Mesenchymal stem cell (in vitro differentiated cells and primary cell): ENCODE data around the gene GABRG3.

Experiments
- DNase-seq: peaks from one replicate; pipeline ENCODE4 v3.0.0-alpha.2; 2013
- H2AFZ ChIP-seq: one replicate; pipeline ENCODE4 v1.6.1; 2013; ENCODE audit warnings: low read depth, mild to moderate bottlenecking, control low read depth, inconsistent platforms, low read length, moderate library complexity
- H2AK5ac ChIP-seq: 2 replicates; pipeline ENCODE4 v1.6.1; 2013; ENCODE audit warnings: low read length, moderate library complexity, mild to moderate bottlenecking, inconsistent platforms; ENCODE audit not compliant: severe bottlenecking
- H2BK120ac ChIP-seq: one replicate; pipeline ENCODE4 v1.6.1; 2013; ENCODE audit warnings: low read depth, mild to moderate bottlenecking, inconsistent platforms, low read length, moderate library complexity
- H2BK12ac ChIP-seq, 2 experiments: one replicate each; pipeline ENCODE4 v1.6.1; 2013; ENCODE audit warnings: inconsistent platforms in 2 of 2, low read length in 2 of 2, mild to moderate bottlenecking in 2 of 2, moderate library complexity in 2 of 2, control low read depth in 1 of 2
- H2BK15ac ChIP-seq: one replicate; pipeline ENCODE4 v1.6.1; 2013; ENCODE audit warnings: mild to moderate bottlenecking, low read depth, inconsistent platforms; ENCODE audit not compliant: poor library complexity, severe bottlenecking
- H2BK5ac ChIP-seq: 2 replicates; pipeline ENCODE4 v1.6.1; 2013; ENCODE audit warnings: low read depth, mild to moderate bottlenecking, low read length, control low read depth, inconsistent platforms; ENCODE audit not compliant: poor library complexity, severe bottlenecking
- H3K14ac ChIP-seq, 2 experiments: one replicate each; pipeline ENCODE4 v1.6.1; 2013; ENCODE audit warnings: inconsistent platforms in 2 of 2, low read length in 2 of 2, control low read depth in 1 of 2, mild to moderate bottlenecking in 1 of 2, moderate library complexity in 1 of 2
- H3K18ac ChIP-seq, 2 experiments: one replicate each; pipeline ENCODE4 v1.6.1; 2013; ENCODE audit warnings: inconsistent platforms in 2 of 2, low read length in 2 of 2, control low read depth in 1 of 2, low read depth in 1 of 2, mild to moderate bottlenecking in 1 of 2
- H3K23ac ChIP-seq, 2 experiments: one replicate each; pipeline ENCODE4 v1.6.1; 2013; ENCODE audit warnings: inconsistent platforms in 2 of 2, low read length in 2 of 2, mild to moderate bottlenecking in 2 of 2, moderate library complexity in 2 of 2, control low read depth in 1 of 2
- H3K27ac ChIP-seq: 2 replicates; pipeline ENCODE4 v1.5.1; 2013; ENCODE audit warnings: mild to moderate bottlenecking, moderate library complexity, low read length, control low read depth, inconsistent platforms; ENCODE audit not compliant: poor library complexity, severe bottlenecking
- H3K27me3 ChIP-seq, 2 experiments: 2 replicates each; pipeline versions ENCODE4 v1.6.1 to v1.7.0; 2013; ENCODE audit warnings: low read length in 2 of 2, mild to moderate bottlenecking in 2 of 2, moderate library complexity in 2 of 2, control low read depth in 1 of 2, inconsistent platforms in 1 of 2; ENCODE audit not compliant: control insufficient read depth in 1 of 2, insufficient read depth in 1 of 2
- H3K36me3 ChIP-seq, 2 experiments: 2 replicates each; pipeline versions ENCODE4 v1.6.1 to v1.7.0; 2013; ENCODE audit warnings: low read length in 2 of 2, control low read depth in 1 of 2, inconsistent platforms in 1 of 2, low read depth in 1 of 2, mild to moderate bottlenecking in 1 of 2; ENCODE audit not compliant: insufficient read depth in 2 of 2, control insufficient read depth in 1 of 2
- H3K4ac ChIP-seq, 2 experiments: one replicate each; pipeline ENCODE4 v1.6.1; 2013; ENCODE audit warnings: inconsistent platforms in 2 of 2, low read length in 2 of 2, mild to moderate bottlenecking in 2 of 2, moderate library complexity in 2 of 2, control low read depth in 1 of 2, low read depth in 1 of 2
- H3K4me1 ChIP-seq: 2 replicates; pipeline ENCODE4 v1.6.1; 2013; ENCODE audit warnings: low read depth, low read length, control low read depth; ENCODE audit not compliant: control insufficient read depth, insufficient read depth
- H3K4me2 ChIP-seq: 2 replicates; pipeline ENCODE4 v1.6.1; 2013; ENCODE audit warnings: low read length, mild to moderate bottlenecking, inconsistent platforms; ENCODE audit not compliant: poor library complexity, severe bottlenecking
- H3K4me3 ChIP-seq, 2 experiments: 2 replicates each; pipeline versions ENCODE4 v1.5.1 to v1.7.0; 2013; ENCODE audit warnings: low read length in 2 of 2, mild to moderate bottlenecking in 2 of 2, control low read depth in 1 of 2, low read depth in 1 of 2; ENCODE audit not compliant: insufficient read depth in 1 of 2
- H3K79me1 ChIP-seq: replicated peaks from 2 replicates; pipeline ENCODE4 v1.6.1; 2013; ENCODE audit warnings: mild to moderate bottlenecking, control low read depth, low read length, inconsistent platforms; ENCODE audit not compliant: poor library complexity, severe bottlenecking
- H3K9ac ChIP-seq: 2 replicates; pipeline ENCODE4 v1.7.0; 2013; ENCODE audit warnings: mild to moderate bottlenecking, low read length, moderate library complexity
- H3K9me3 ChIP-seq: 2 replicates; pipeline ENCODE4 v1.7.0; 2013; ENCODE audit warnings: mild to moderate bottlenecking, low read length; ENCODE audit not compliant: control insufficient read depth
- H4K8ac ChIP-seq: one replicate; pipeline ENCODE4 v1.6.1; 2013; ENCODE audit warnings: inconsistent platforms, mild to moderate bottlenecking, low read length, moderate library complexity
- H4K91ac ChIP-seq: one replicate; pipeline ENCODE4 v1.6.1; 2013; ENCODE audit warnings: mild to moderate bottlenecking, low read length, inconsistent platforms
- WGBS: methylation state at CpG from one replicate; pipeline ENCODE4 v1.1.7; 2013; ENCODE audit warnings: mixed read lengths; 5-methylcytosine and 5-hydroxymethylcytosine counted together

The GABRG3 gene

GRCh38 chr15:27061739-27062138 lies 90.8 kb downstream of the GABRG3 start:
- 69% methylated on average over 6 of the region's 6 CpGs for WGBS
- H3K79me1 ChIP-seq: no peaks in the 10 kb centered on the region
- no peak for DNase-seq
- no peaks in the 10 kb centered on the region for H3K9me3 ChIP-seq
- H3K27ac ChIP-seq: no peak overlapping the region
- no peak overlapping the region for H2BK120ac ChIP-seq
- H3K27me3 ChIP-seq: no peaks in the 10 kb centered on the region
- H3K9ac ChIP-seq: no peak overlapping the region
- H3K36me3 ChIP-seq: no peaks in the 10 kb centered on the region
- no peak overlapping the region for H3K4ac ChIP-seq
- H2BK5ac ChIP-seq: no peak overlapping the region
- H2BK15ac ChIP-seq: no peak overlapping the region
- no peak overlapping the region for H3K18ac ChIP-seq
- H3K4me1 ChIP-seq: no peaks in the 10 kb centered on the region
- H3K4me2 ChIP-seq: no peak overlapping the region
- H3K4me3 ChIP-seq: no peak overlapping the region
- no peak overlapping the region for H2BK12ac ChIP-seq
- no peak overlapping the region for H2AK5ac ChIP-seq
- no peak overlapping the region for H3K23ac ChIP-seq
- no peak overlapping the region for H2AFZ ChIP-seq
- H3K14ac ChIP-seq: no peak overlapping the region
- peak overlapping the region; percentile 16 for H4K91ac ChIP-seq
- no peak overlapping the region for H4K8ac ChIP-seq

- Histone ChIP-seq H3K9ac (no peak overlapping the region), H3K79me1 (no peaks in the 10 kb centered on the region), H2AK5ac (no peak overlapping the region), H3K23ac (no peak overlapping the region), H3K27ac (no peak overlapping the region), H4K91ac (no peak overlapping the region), H3K4me1 (no peaks in the 10 kb centered on the region), H3K14ac (no peak overlapping the region), H3K4ac (no peak overlapping the region), H3K9me3 (peaks cover under 1% of the 10 kb centered on the region), H3K18ac (no peak overlapping the region), H2BK120ac (no peak overlapping the region), H2AFZ (no peak overlapping the region), H3K4me2 (no peak overlapping the region), H2BK12ac (no peak overlapping the region), H2BK5ac (no peak overlapping the region), H3K36me3 (no peaks in the 10 kb centered on the region), H2BK15ac (no peak overlapping the region), H4K8ac (no peak overlapping the region), H3K27me3 (no peaks in the 10 kb centered on the region), H3K4me3 (no peak overlapping the region)
- no peak for DNase-seq
- 90% methylated on average over 9 of the region's 9 CpGs for WGBS
These were observed 92.0 kb downstream of the GABRG3 start for GRCh38 chr15:27062951-27063350.

GRCh38 chr15:27064080-27064479 lies 93.1 kb downstream of the GABRG3 start:
- Histone ChIP-seq H2AFZ (no peak overlapping the region), H3K36me3 (no peaks in the 10 kb centered on the region), H3K23ac (no peak overlapping the region), H3K18ac (no peak overlapping the region), H4K8ac (no peak overlapping the region), H4K91ac (no peak overlapping the region), H2AK5ac (no peak overlapping the region), H3K4me1 (no peaks in the 10 kb centered on the region), H3K4ac (no peak overlapping the region), H3K9me3 (peaks cover 9% of the 10 kb centered on the region), H2BK5ac (no peak overlapping the region), H3K27ac (no peak overlapping the region), H2BK120ac (no peak overlapping the region), H2BK15ac (no peak overlapping the region), H3K79me1 (no peaks in the 10 kb centered on the region), H3K4me3 (no peak overlapping the region), H3K27me3 (no peaks in the 10 kb centered on the region), H3K14ac (no peak overlapping the region), H2BK12ac (no peak overlapping the region), H3K9ac (no peak overlapping the region), H3K4me2 (no peak overlapping the region)
- DNase-seq: no peak
- WGBS: 85% methylated on average over 10 of the region's 12 CpGs

- DNase-seq: no peak
- Histone ChIP-seq H2BK15ac (no peak overlapping the region), H2BK120ac (no peak overlapping the region), H3K4me3 (no peak overlapping the region), H3K23ac (no peak overlapping the region), H2AFZ (no peak overlapping the region), H3K27me3 (no peaks in the 10 kb centered on the region), H3K36me3 (no peaks in the 10 kb centered on the region), H2BK12ac (no peak overlapping the region), H4K8ac (no peak overlapping the region), H3K27ac (no peak overlapping the region), H3K18ac (no peak overlapping the region), H3K14ac (no peak overlapping the region), H3K79me1 (no peaks in the 10 kb centered on the region), H3K4me2 (no peak overlapping the region), H3K9ac (no peak overlapping the region), H3K9me3 (peaks cover 9% of the 10 kb centered on the region), H2AK5ac (no peak overlapping the region), H3K4ac (no peak overlapping the region), H4K91ac (no peak overlapping the region), H3K4me1 (no peaks in the 10 kb centered on the region), H2BK5ac (no peak overlapping the region)
- 75% methylated on average over 6 of the region's 7 CpGs for WGBS
These were observed 94.2 kb downstream of the GABRG3 start for GRCh38 chr15:27065151-27065550.
